H1 (cell line): ENCODE results near the gene COLEC11. TPM values are rescaled to one million over a fixed set of nuclear protein-coding genes. Genes with fewer than 3 reads are reported as not detected.

Experiments
- CTCF ChIA-PET: fragments of 300-600 bp; sonication (Branson Sonifier 250); formaldehyde crosslinking; loops from one replicate; lab custom pipeline; 2021; ENCODE audit not compliant: partially characterized antibody; lab: Charles Lee
- POLR2A ChIA-PET: fragments of 300-600 bp; sonication (Branson Sonifier 250); formaldehyde crosslinking; loops from one replicate; lab custom pipeline; 2021; ENCODE audit warnings: inconsistent platforms; ENCODE audit not compliant: partially characterized antibody; lab: Charles Lee
- DNase-seq, 2 experiments: peaks; one replicate each; pipeline versions ENCODE4 v3.0.0 to v3.0.0-alpha.2; 2010 to 2022; ENCODE audit warnings: low spot score in 2 of 2, low read depth in 1 of 2, mixed read lengths in 1 of 2
- FAIRE-seq: peaks from 2 replicates; lab custom pipeline; 2011; peaks lifted over from hg19 to GRCh38; lab: Jason Lieb, UNC
- H2AFZ ChIP-seq: 2 replicates; pipeline ENCODE4 v1.8.1; 2012; ENCODE audit warnings: low read length, inconsistent platforms
- H2AK5ac ChIP-seq: 2 replicates; pipeline ENCODE4 v1.6.1; 2013; ENCODE audit warnings: low read depth, low read length
- H2BK120ac ChIP-seq: replicated peaks from 2 replicates; pipeline ENCODE3; 2013; ENCODE audit warnings: low read depth, low read length, inconsistent platforms
- H2BK12ac ChIP-seq: 2 replicates; pipeline ENCODE4 v1.6.1; 2013; ENCODE audit warnings: low read depth, low read length
- H2BK15ac ChIP-seq: 2 replicates; pipeline ENCODE4 v1.6.1; 2013; ENCODE audit warnings: low read length
- H2BK20ac ChIP-seq: 2 replicates; pipeline ENCODE4 v1.6.1; 2013; ENCODE audit warnings: low read length
- H2BK5ac ChIP-seq: 2 replicates; pipeline ENCODE4 v1.6.1; 2013; ENCODE audit warnings: low read depth, low read length
- H3K14ac ChIP-seq: 2 replicates; pipeline ENCODE4 v1.6.1; 2013; ENCODE audit warnings: inconsistent platforms; ENCODE audit not compliant: insufficient read length
- H3K18ac ChIP-seq: 2 replicates; pipeline ENCODE4 v1.6.1; 2013; ENCODE audit warnings: low read length; ENCODE audit errors: extremely low read depth
- H3K23ac ChIP-seq: 2 replicates; pipeline ENCODE4 v1.6.1; 2013; ENCODE audit warnings: inconsistent platforms; ENCODE audit not compliant: insufficient read length
- H3K23me2 ChIP-seq: 2 replicates; pipeline ENCODE4 v1.6.1; 2013; ENCODE audit warnings: low read depth, low read length
- H3K27ac ChIP-seq: 2 replicates; pipeline ENCODE4 v1.6.1; 2011; ENCODE audit warnings: low read depth, low read length, inconsistent platforms
- H3K27me3 ChIP-seq, 4 experiments: replicated peaks in 1 of 4; 1 replicate in 1 of 4; 2 replicates in 3 of 4; pipeline versions ENCODE4 v1.6.1 to v1.8.1; 2011 to 2013; ENCODE audit warnings: low read length in 3 of 4, mild to moderate bottlenecking in 3 of 4, inconsistent platforms in 2 of 4, mixed read lengths in 2 of 4, moderate library complexity in 1 of 4; ENCODE audit not compliant: control insufficient read depth in 3 of 4, insufficient read depth in 3 of 4; ENCODE audit errors: extremely low read depth in 1 of 4
- H3K36me3 ChIP-seq, 4 experiments: 2 replicates each; pipeline versions ENCODE4 v1.6.1 to v1.8.1; 2011 to 2013; ENCODE audit warnings: mild to moderate bottlenecking in 4 of 4, low read length in 3 of 4, moderate library complexity in 2 of 4, control low read depth in 1 of 4, inconsistent platforms in 1 of 4; ENCODE audit not compliant: insufficient read depth in 4 of 4, control insufficient read depth in 2 of 4
- H3K4ac ChIP-seq: replicated peaks from 2 replicates; pipeline ENCODE3; 2013; ENCODE audit warnings: low read length, low read depth, mixed read lengths, inconsistent platforms; ENCODE audit not compliant: insufficient read length
- H3K4me1 ChIP-seq, 4 experiments: replicated peaks in 1 of 4; 1 replicate in 1 of 4; 2 replicates in 3 of 4; pipeline versions ENCODE4 v1.6.1 to v1.8.1; 2011 to 2013; ENCODE audit warnings: low read length in 3 of 4, inconsistent platforms in 2 of 4, mixed read lengths in 1 of 4; ENCODE audit not compliant: insufficient read depth in 4 of 4, control insufficient read depth in 3 of 4
- H3K4me2 ChIP-seq, 2 experiments: 2 replicates each; pipeline versions ENCODE4 v1.6.1 to v1.8.1; 2011 to 2013; ENCODE audit warnings: low read depth in 2 of 2, low read length in 2 of 2, control low read depth in 1 of 2, inconsistent platforms in 1 of 2, mild to moderate bottlenecking in 1 of 2; ENCODE audit not compliant: insufficient read depth in 1 of 2
- H3K4me3 ChIP-seq, 4 experiments: fragments of 200-600, 300-600 bp in 1 of 4; sonication (generic), shearing (Covaris generic), sonication (Bioruptor Twin) in 1 of 4; 2 replicates each; pipeline versions ENCODE4 v1.5.1 to v1.8.1; 2011 to 2016; ENCODE audit warnings: low read length in 4 of 4, low read depth in 3 of 4, control low read depth in 2 of 4, inconsistent platforms in 2 of 4, mild to moderate bottlenecking in 2 of 4, mixed read lengths in 1 of 4, moderate library complexity in 1 of 4; ENCODE audit not compliant: insufficient read depth in 2 of 4; ENCODE audit errors: extremely low read depth in 1 of 4
- H3K56ac ChIP-seq: replicated peaks from 2 replicates; pipeline ENCODE3; 2013; ENCODE audit warnings: low read depth, mild to moderate bottlenecking, mixed read lengths, low read length, inconsistent platforms; ENCODE audit not compliant: insufficient read length
- H3K79me1 ChIP-seq: 2 replicates; pipeline ENCODE4 v1.6.1; 2013; ENCODE audit warnings: low read depth, low read length, control low read depth
- H3K79me2 ChIP-seq, 2 experiments: 2 replicates each; pipeline versions ENCODE4 v1.6.1 to v1.8.1; 2012 to 2013; ENCODE audit warnings: low read length in 2 of 2, mild to moderate bottlenecking in 2 of 2, inconsistent platforms in 1 of 2; ENCODE audit not compliant: insufficient read depth in 2 of 2, control insufficient read depth in 1 of 2
- H3K9ac ChIP-seq, 4 experiments: replicated peaks in 1 of 4; 1 replicate in 1 of 4; 2 replicates in 3 of 4; pipeline versions ENCODE4 v1.6.1 to v1.8.1; 2011 to 2013; ENCODE audit warnings: low read depth in 3 of 4, low read length in 3 of 4, control low read depth in 2 of 4, mild to moderate bottlenecking in 2 of 4, moderate library complexity in 2 of 4, inconsistent platforms in 1 of 4; ENCODE audit errors: extremely low read depth in 1 of 4
- H3K9me3 ChIP-seq, 2 experiments: 2 replicates each; pipeline versions ENCODE4 v1.6.1 to v1.8.1; 2012 to 2013; ENCODE audit warnings: mild to moderate bottlenecking in 2 of 2, moderate library complexity in 2 of 2, control low read depth in 1 of 2, inconsistent platforms in 1 of 2, low read depth in 1 of 2, low read length in 1 of 2, mixed read lengths in 1 of 2; ENCODE audit not compliant: insufficient read depth in 2 of 2
- H4K20me1 ChIP-seq, 2 experiments: replicated peaks in 1 of 2; 2 replicates each; pipeline versions ENCODE3 to v1.8.1; 2011 to 2013; ENCODE audit warnings: inconsistent platforms in 2 of 2, low read length in 2 of 2, mild to moderate bottlenecking in 1 of 2; ENCODE audit not compliant: insufficient read depth in 2 of 2, control insufficient read depth in 1 of 2
- H4K5ac ChIP-seq: 2 replicates; pipeline ENCODE4 v1.6.1; 2013; ENCODE audit warnings: low read length, low read depth, mixed read lengths, inconsistent platforms; ENCODE audit not compliant: insufficient read length
- H4K8ac ChIP-seq: 2 replicates; pipeline ENCODE4 v1.8.0; 2013; ENCODE audit warnings: mild to moderate bottlenecking, moderate library complexity, low read length, inconsistent platforms; ENCODE audit not compliant: insufficient read depth; ENCODE audit errors: extremely low read depth
- H4K91ac ChIP-seq: replicated peaks from 2 replicates; pipeline ENCODE3; 2013; ENCODE audit warnings: low read length, mixed read lengths, inconsistent platforms; ENCODE audit not compliant: insufficient read length
- ASH2L ChIP-seq: fragments of 200-600, 300-600 bp; sonication (generic); IDR thresholded peaks from one replicate; pipeline ENCODE4 v1.7.1; 2017; ENCODE audit warnings: low read length
- KDM1A ChIP-seq: fragments of 200-600, 300-600 bp; sonication (generic); IDR thresholded peaks from 2 replicates; pipeline ENCODE4 v1.7.1; 2016; ENCODE audit warnings: mild to moderate bottlenecking, low read length, borderline replicate concordance
- MAFK ChIP-seq: IDR thresholded peaks from 2 replicates; pipeline ENCODE4 v1.6.1; 2012; ENCODE audit warnings: low read depth, mild to moderate bottlenecking, improper control_type of control experiment, low read length
- RFX5 ChIP-seq: IDR thresholded peaks from 2 replicates; pipeline ENCODE4 v1.6.1; 2011; ENCODE audit warnings: low read depth, low read length, improper control_type of control experiment, borderline replicate concordance
- SAP30 ChIP-seq: fragments of 300-600 bp; sonication (generic); IDR thresholded peaks from 2 replicates; pipeline ENCODE4 v1.7.1; 2012; ENCODE audit warnings: low read length, moderate library complexity, mild to moderate bottlenecking, inconsistent platforms; ENCODE audit not compliant: insufficient read depth, insufficient replicate concordance
- TEAD4 ChIP-seq: IDR thresholded peaks from 2 replicates; pipeline ENCODE4 v1.6.1; 2012; ENCODE audit warnings: low read depth, low read length, inconsistent platforms, mixed read lengths
- WGBS, 2 experiments: shearing (Covaris generic) in 1 of 2; methylation state at CpG; one replicate each; pipeline versions ENCODE4 v1.1.6 to v1.1.7; 2013 to 2015; ENCODE audit warnings: low lambda C conversion rate in 2 of 2, mixed read lengths in 2 of 2, inconsistent platforms in 1 of 2, low coverage in 1 of 2, missing lambda C conversion rate in 1 of 2; ENCODE audit not compliant: insufficient replicate concordance in 2 of 2, insufficient coverage in 1 of 2, insufficient read length in 1 of 2; ENCODE audit errors: extremely low coverage in 1 of 2, missing lambda C conversion rate in 1 of 2; 5-methylcytosine and 5-hydroxymethylcytosine counted together
- polyA plus RNA-seq, 7 experiments: library from polyadenylated mRNA; depleted of rRNA in 3 of 7; stranded (reverse) in 5 of 7; unstranded in 2 of 7; fragments of >200 nt in 5 of 7; fragments of 200-250 nt in 2 of 7; gene quantifications; 1 replicate in 5 of 7; 2 replicates in 1 of 7; 4 replicates in 1 of 7; pipeline versions ENCODE4 v1.2.1 to v1.2.3, GENCODE V29; 2011 to 2013; ENCODE audit warnings: missing spikeins in 2 of 7, mixed read lengths in 2 of 7
- total RNA-seq: library from RNA; stranded (reverse); fragmentation: NEBNext Ultra II Directional; extraction: Animal tissue kit (Norgen Biotek cat#: 25700); gene quantifications from 2 replicates; pipeline ENCODE4 v1.2.1, GENCODE V29; 2021
- TF ChIP-seq, protein P1 (sequence below): IDR thresholded peaks from 2 replicates; pipeline ENCODE4 v1.6.1; 2012; ENCODE audit warnings: low read length, inconsistent platforms
- TF ChIP-seq, protein P2 (sequence below), 3 experiments: IDR thresholded peaks; 1 replicate in 2 of 3; 2 replicates in 1 of 3; pipeline versions ENCODE4 v1.5.1 to v1.6.1; 2011; ENCODE audit warnings: low read length in 3 of 3, mild to moderate bottlenecking in 3 of 3, inconsistent platforms in 2 of 3, low read depth in 1 of 3, moderate library complexity in 1 of 3; ENCODE audit not compliant: insufficient read depth in 1 of 3; ENCODE audit errors: control extremely low read depth in 1 of 3

COLEC11 gene
- total and polyA plus RNA-seq, 2 of the 8 experiments (the other 6 are each of a cell fraction or from before 2014, with no cell fraction given) = 0.47 to 0.80 TPM

GRCh38 chr2:3600256-3600855 is 5.4 kb downstream of the COLEC11 start:
- no peak overlapping the region for H4K91ac ChIP-seq
- WGBS, 2 experiments = 97% methylated on average over 11 of the region's 11 CpGs; no CpG with 5 or more reads in 1 of the 2 experiments
- TF ChIP-seq SAP30 (no peak), RFX5 (no peak), ASH2L (no peak), TEAD4 (no peak), KDM1A (no peak), MAFK (no peak)
- TF ChIP-seq, protein P1, sequence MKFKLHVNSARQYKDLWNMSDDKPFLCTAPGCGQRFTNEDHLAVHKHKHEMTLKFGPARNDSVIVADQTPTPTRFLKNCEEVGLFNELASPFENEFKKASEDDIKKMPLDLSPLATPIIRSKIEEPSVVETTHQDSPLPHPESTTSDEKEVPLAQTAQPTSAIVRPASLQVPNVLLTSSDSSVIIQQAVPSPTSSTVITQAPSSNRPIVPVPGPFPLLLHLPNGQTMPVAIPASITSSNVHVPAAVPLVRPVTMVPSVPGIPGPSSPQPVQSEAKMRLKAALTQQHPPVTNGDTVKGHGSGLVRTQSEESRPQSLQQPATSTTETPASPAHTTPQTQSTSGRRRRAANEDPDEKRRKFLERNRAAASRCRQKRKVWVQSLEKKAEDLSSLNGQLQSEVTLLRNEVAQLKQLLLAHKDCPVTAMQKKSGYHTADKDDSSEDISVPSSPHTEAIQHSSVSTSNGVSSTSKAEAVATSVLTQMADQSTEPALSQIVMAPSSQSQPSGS = no peak
- TF ChIP-seq, protein P2, sequence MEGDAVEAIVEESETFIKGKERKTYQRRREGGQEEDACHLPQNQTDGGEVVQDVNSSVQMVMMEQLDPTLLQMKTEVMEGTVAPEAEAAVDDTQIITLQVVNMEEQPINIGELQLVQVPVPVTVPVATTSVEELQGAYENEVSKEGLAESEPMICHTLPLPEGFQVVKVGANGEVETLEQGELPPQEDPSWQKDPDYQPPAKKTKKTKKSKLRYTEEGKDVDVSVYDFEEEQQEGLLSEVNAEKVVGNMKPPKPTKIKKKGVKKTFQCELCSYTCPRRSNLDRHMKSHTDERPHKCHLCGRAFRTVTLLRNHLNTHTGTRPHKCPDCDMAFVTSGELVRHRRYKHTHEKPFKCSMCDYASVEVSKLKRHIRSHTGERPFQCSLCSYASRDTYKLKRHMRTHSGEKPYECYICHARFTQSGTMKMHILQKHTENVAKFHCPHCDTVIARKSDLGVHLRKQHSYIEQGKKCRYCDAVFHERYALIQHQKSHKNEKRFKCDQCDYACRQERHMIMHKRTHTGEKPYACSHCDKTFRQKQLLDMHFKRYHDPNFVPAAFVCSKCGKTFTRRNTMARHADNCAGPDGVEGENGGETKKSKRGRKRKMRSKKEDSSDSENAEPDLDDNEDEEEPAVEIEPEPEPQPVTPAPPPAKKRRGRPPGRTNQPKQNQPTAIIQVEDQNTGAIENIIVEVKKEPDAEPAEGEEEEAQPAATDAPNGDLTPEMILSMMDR (IDR thresholded peaks at IDR 0.05; ENCODE audit: control extremely low read depth in 1 of 3, insufficient read depth in 1 of 3, low read depth in 1 of 3, low read length in 3 of 3) = no peak

More at GRCh38 chr2:3600256-3600855, 5.4 kb downstream of the COLEC11 start:
- Histone ChIP-seq H3K9ac (no peak overlapping the region; a peak in 1 of 7 replicates), H3K56ac (no peak overlapping the region), H4K8ac (no peak overlapping the region), H3K27me3 (no peaks in the 10 kb centered on the region), H3K4ac (no peak overlapping the region), H3K23ac (no peak overlapping the region), H2BK120ac (no peak overlapping the region), H3K14ac (no peak overlapping the region), H2AFZ (no peak overlapping the region), H2BK5ac (no peak overlapping the region), H3K23me2 (no peaks in the 10 kb centered on the region), H2BK15ac (no peak overlapping the region), H4K5ac (no peak overlapping the region), H2AK5ac (no peak overlapping the region), H3K36me3 (no peaks in the 10 kb centered on the region), H2BK20ac (no peak overlapping the region), H3K4me1 (no peaks in the 10 kb centered on the region), H3K4me2 (no peak overlapping the region), H3K79me2 (no peaks in the 10 kb centered on the region), H3K9me3 (no peaks in the 10 kb centered on the region), H3K27ac (no peak overlapping the region), H4K20me1 (peaks cover 0 to 2% of the 10 kb centered on the region in 2 experiments), H3K79me1 (no peaks in the 10 kb centered on the region), H3K18ac (no peak overlapping the region), H3K4me3 (no peak overlapping the region), H2BK12ac (no peak overlapping the region)
- DNase-seq = no peak
- POLR2A ChIA-PET = interaction anchor here (0.6 to 1.4 kb wide), 6 partner anchors 14 to 41 kb away, joined by 3 to 5 read pairs (median 4); no protein-coding TSS in a partner anchor
- no peak for FAIRE-seq
- CTCF ChIA-PET = interaction anchor here (0.6 to 1.9 kb wide), 5 partner anchors 29 to 1132 kb away, joined by 3 to 7 read pairs (median 4); no protein-coding TSS in a partner anchor
